GM19328 (cell line): ENCODE data around the gene FIBCD1.

Experiments used
- ATAC-seq: cut with Tn5 transposase; IDR thresholded peaks from one replicate; pipeline ENCODE4 v1.9.1; 2021; ENCODE audit warnings: mild to moderate bottlenecking, moderate library complexity; ENCODE audit not compliant: unreplicated experiment

Gene FIBCD1

GRCh38 chr9:130923611-130924447, 15.2 kb downstream of the FIBCD1 start:
- ATAC-seq, result no peak

- no peak for ATAC-seq
Measured at GRCh38 chr9:130922893-130923610, 16.0 kb downstream of the FIBCD1 start.

GRCh38 chr9:130921989-130922892, 16.8 kb downstream of the FIBCD1 start:
- no peak for ATAC-seq

GRCh38 chr9:130921300-130921988, 17.6 kb downstream of the FIBCD1 start:
- no peak for ATAC-seq

GRCh38 chr9:130920762-130921299, 18.2 kb downstream of the FIBCD1 start:
- no peak for ATAC-seq

GRCh38 chr9:130920233-130920632, 18.8 kb downstream of the FIBCD1 start:
- no peak for ATAC-seq

- no peak for ATAC-seq
Measured at GRCh38 chr9:130919559-130920145, 19.4 kb downstream of the FIBCD1 start.

- ATAC-seq, result no peak
Measured at GRCh38 chr9:130918826-130919558, 20.1 kb downstream of the FIBCD1 start.

- ATAC-seq, result no peak
Measured at GRCh38 chr9:130918101-130918825, 20.8 kb downstream of the FIBCD1 start.

- no peak for ATAC-seq
Measured at GRCh38 chr9:130917168-130917960, 21.7 kb downstream of the FIBCD1 start.

GRCh38 chr9:130915096-130915447, 24.0 kb downstream of the FIBCD1 start:
- no peak for ATAC-seq

GRCh38 chr9:130914417-130915095, 24.5 kb downstream of the FIBCD1 start:
- ATAC-seq, result no peak

- ATAC-seq, result no peak
Measured at GRCh38 chr9:130913599-130914416, 25.2 kb downstream of the FIBCD1 start.

GRCh38 chr9:130912932-130913598, 26.0 kb downstream of the FIBCD1 start:
- ATAC-seq, result no peak

- ATAC-seq, result no peak
Measured at GRCh38 chr9:130911254-130912049, 27.6 kb downstream of the FIBCD1 start.
